ENCODE results near the gene TBX1. TPM values are rescaled to one million over a fixed set of nuclear protein-coding genes. Genes with fewer than 3 reads are reported as not detected.
"Not testable (repeated sequence)": the region's sequence is repeated elsewhere in the genome, so short reads cannot be mapped to it uniquely, and the experiment has no call there.

TBX1 gene
- total and polyA plus RNA-seq, 2 experiments from 2014 or later: 0.12 to 0.71 TPM

GRCh38 chr22:19723983-19724827, 36.4 kb upstream of the TBX1 start:
- Histone ChIP-seq H3K36me3 (no peaks in the 10 kb centered on the region), H3K4me1 (ENCODE audit: low read depth) (peaks cover 30% of the 10 kb centered on the region), H3K4me3 (peak overlapping the region; percentile 22), H3K27ac (peak overlapping the region; percentile 73), H3K27me3 (peaks cover 75% of the 10 kb centered on the region), H3K9me3 (ENCODE audit: low read depth) (no peaks in the 10 kb centered on the region)
- DNase-seq (ENCODE audit: low read depth in 1 of 2, low spot score in 1 of 2): peak; percentile 22 to 81
- TF ChIP-seq CTCF (IDR thresholded peaks at IDR 0.05; ENCODE audit: low read depth, low read length): no peak

GRCh38 chr22:19724927-19725661, 35.5 kb upstream of the TBX1 start:
- no peaks in the 10 kb centered on the region for H3K36me3 ChIP-seq
- no peak for DNase-seq (ENCODE audit: low read depth in 1 of 2, low spot score in 1 of 2)
- H3K4me1 ChIP-seq (ENCODE audit: low read depth): peaks cover 24% of the 10 kb centered on the region
- H3K27ac ChIP-seq: no peak overlapping the region
- H3K9me3 ChIP-seq (ENCODE audit: low read depth): no peaks in the 10 kb centered on the region
- no peak overlapping the region for H3K4me3 ChIP-seq
- peaks cover 75% of the 10 kb centered on the region for H3K27me3 ChIP-seq
- TF ChIP-seq CTCF (IDR thresholded peaks at IDR 0.05; ENCODE audit: low read depth, low read length): no peak

DNA sequence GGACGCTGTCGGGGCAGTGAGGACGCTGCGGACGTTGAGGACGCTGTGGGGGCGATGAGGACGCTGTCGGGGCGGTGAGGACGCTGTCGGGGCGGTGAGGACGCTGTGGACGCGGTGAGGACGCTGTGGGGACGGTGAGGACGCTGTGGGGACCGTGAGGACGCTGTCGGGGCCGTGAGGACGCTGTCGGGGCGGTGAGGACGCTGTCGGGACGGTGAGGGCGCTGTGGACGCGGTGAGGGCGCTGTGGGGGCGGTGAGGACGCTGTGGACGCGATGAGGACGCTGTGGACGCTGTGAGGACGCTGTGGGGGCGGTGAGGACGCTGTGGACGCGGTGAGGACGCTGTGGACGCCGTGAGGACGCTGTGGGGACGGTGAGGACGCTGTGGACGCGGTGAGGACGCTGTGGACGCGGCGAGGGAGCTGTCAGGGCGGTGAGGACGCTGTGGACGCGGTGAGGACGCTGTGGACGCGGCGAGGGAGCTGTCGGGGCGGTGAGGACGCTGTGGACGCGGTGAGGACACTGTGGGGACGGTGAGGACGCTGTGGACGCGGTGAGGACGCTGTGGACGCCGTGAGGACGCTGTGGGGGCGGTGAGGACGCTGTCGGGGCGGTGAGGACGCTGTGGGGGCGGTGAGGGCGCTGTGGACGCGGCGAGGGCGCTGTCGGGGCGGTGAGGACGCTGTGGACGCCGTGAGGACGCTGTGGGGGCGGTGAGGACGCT, 34.4 kb upstream of the TBX1 start:
- not testable (repeated sequence) for H3K9me3 ChIP-seq (ENCODE audit: low read depth)

GRCh38 chr22:19727310-19728150, 33.0 kb upstream of the TBX1 start:
- Histone ChIP-seq H3K27me3 (peaks cover 67% of the 10 kb centered on the region), H3K36me3 (no peaks in the 10 kb centered on the region), H3K4me1 (ENCODE audit: low read depth) (peaks cover 11% of the 10 kb centered on the region), H3K4me3 (no peak overlapping the region), H3K9me3 (ENCODE audit: low read depth) (no peaks in the 10 kb centered on the region), H3K27ac (no peak overlapping the region)
- no peak for DNase-seq (ENCODE audit: low read depth in 1 of 2, low spot score in 1 of 2)
- no peak for TF ChIP-seq CTCF (IDR thresholded peaks at IDR 0.05; ENCODE audit: low read depth, low read length)

More for the DNA sequence above, 34.4 kb upstream of the TBX1 start:
- H3K27ac ChIP-seq; H3K36me3 ChIP-seq; H3K4me3 ChIP-seq; DNase-seq (ENCODE audit: low read depth in 1 of 2, low spot score in 1 of 2): not testable (repeated sequence)
- H3K4me1 ChIP-seq (ENCODE audit: low read depth): peaks cover 23% of the 10 kb centered on the region
- H3K27me3 ChIP-seq: peaks cover 67% of the 10 kb centered on the region

DNA sequence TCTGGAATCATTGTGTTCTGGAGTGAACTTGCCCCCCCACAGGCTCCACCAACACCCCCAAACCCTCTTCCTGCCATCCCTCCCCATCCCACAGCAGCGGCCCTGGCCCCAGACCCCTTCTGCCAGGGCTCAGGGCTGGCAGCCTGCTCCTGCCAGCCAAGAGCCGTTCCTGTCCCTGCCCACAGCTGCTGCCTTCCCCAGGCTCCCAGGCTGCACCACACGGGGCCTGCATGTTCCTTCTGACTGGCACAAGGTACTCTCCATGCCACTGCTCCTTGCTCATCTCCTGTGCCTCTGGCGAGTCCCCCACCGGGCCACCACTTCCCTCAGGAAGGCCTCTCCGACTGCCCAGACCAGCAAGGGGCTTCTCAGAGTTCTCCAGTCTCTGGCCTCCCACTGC, 32.3 kb upstream of the TBX1 start:
- Histone ChIP-seq H3K27me3 (peaks cover 66% of the 10 kb centered on the region), H3K27ac (no peak overlapping the region), H3K4me3 (no peak overlapping the region), H3K36me3 (no peaks in the 10 kb centered on the region), H3K9me3 (ENCODE audit: low read depth) (no peaks in the 10 kb centered on the region), H3K4me1 (ENCODE audit: low read depth) (peaks cover 4% of the 10 kb centered on the region)
- no peak for DNase-seq (ENCODE audit: low read depth in 1 of 2, low spot score in 1 of 2)
- no peak for TF ChIP-seq CTCF (IDR thresholded peaks at IDR 0.05; ENCODE audit: low read depth, low read length)

All from cardiac muscle cell (in vitro differentiated cells and primary cell).